ENCODE measurements around the gene OXLD1.

DNA sequence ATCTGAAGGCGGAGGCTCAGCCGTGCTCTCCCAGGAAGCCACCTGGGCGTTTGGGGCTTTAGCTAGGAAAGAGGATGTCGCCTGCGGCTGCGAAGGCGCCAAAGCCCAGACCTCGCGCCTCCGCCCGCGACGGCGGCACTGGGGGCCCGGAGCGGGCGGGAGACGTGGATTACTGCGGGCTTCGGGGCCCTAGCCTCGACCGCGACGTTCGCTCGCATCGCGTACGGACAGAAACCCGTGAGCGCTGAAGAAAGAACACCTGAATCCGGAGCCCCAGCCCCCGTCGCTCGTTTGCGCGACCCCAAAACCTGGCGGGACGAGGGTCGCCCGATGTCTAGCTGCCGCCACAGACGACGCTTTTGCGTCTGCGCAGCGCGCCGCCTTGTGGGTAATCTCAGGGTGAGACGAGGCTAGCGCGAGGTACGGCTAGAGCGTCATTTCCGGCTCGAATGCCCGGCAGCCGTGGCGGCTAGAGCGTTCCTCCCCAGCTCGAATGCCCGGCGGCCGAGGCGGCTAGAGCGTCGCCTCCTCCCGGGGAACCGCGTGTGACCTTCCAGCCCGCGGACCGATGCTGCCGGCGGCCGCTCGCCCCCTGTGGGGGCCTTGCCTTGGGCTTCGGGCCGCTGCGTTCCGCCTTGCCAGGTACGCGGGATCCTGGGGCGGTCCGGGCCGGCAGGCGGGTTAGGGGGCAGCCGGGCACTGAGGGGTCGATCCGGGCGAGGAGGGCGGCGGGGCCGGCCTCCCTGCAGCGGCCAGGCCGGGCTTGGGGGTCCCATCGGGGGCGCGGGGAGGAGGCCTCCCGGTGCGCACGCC lies 36.7 kb upstream of the OXLD1 start, which contains the start of gene MRPL12:
- TF ChIP-seq EZH2 (IDR thresholded peaks at IDR 0.05; ENCODE audit: low read length, unreplicated experiment) (no peak), EZH2phosphoT487 (IDR thresholded peaks at IDR 0.05; ENCODE audit: borderline replicate concordance, low read length) (no peak)
- TF ChIP-seq, protein P1, sequence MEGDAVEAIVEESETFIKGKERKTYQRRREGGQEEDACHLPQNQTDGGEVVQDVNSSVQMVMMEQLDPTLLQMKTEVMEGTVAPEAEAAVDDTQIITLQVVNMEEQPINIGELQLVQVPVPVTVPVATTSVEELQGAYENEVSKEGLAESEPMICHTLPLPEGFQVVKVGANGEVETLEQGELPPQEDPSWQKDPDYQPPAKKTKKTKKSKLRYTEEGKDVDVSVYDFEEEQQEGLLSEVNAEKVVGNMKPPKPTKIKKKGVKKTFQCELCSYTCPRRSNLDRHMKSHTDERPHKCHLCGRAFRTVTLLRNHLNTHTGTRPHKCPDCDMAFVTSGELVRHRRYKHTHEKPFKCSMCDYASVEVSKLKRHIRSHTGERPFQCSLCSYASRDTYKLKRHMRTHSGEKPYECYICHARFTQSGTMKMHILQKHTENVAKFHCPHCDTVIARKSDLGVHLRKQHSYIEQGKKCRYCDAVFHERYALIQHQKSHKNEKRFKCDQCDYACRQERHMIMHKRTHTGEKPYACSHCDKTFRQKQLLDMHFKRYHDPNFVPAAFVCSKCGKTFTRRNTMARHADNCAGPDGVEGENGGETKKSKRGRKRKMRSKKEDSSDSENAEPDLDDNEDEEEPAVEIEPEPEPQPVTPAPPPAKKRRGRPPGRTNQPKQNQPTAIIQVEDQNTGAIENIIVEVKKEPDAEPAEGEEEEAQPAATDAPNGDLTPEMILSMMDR (conservative IDR thresholded peaks at IDR 0.05; ENCODE audit: low read depth, low read length) = no peak

Data from PC-3 (cell line).